ENCODE data around the gene OR10G3. TPM values are rescaled to one million over a fixed set of nuclear protein-coding genes. Genes with fewer than 3 reads are reported as not detected.
A peak's percentile ranks its signal among the peaks of the same experiment; 100 is the strongest.

The OR10G3 gene
- total and polyA plus RNA-seq, 2 experiments from 2014 or later = not detected

DNA sequence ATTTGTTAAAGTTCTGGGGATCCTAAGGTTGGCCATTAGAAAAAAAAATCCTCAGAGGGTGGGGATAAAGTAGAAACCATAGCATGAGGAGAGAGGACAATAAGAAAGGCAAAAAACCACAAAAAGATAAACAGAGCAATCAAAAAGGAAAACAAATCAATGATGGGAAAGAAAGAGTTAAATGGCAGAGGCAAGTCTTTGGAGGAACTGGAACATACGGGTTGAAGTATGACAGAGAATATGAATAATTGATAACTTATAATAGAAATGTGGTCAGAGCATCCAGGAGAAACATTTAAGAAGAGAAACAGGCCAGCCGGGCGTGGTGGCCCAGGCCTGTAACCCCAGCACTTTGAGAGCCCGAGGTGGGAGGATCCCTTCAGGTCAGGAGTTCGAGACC lies 35.9 kb downstream of the OR10G3 start (continued):
- TF ChIP-seq, protein P1, sequence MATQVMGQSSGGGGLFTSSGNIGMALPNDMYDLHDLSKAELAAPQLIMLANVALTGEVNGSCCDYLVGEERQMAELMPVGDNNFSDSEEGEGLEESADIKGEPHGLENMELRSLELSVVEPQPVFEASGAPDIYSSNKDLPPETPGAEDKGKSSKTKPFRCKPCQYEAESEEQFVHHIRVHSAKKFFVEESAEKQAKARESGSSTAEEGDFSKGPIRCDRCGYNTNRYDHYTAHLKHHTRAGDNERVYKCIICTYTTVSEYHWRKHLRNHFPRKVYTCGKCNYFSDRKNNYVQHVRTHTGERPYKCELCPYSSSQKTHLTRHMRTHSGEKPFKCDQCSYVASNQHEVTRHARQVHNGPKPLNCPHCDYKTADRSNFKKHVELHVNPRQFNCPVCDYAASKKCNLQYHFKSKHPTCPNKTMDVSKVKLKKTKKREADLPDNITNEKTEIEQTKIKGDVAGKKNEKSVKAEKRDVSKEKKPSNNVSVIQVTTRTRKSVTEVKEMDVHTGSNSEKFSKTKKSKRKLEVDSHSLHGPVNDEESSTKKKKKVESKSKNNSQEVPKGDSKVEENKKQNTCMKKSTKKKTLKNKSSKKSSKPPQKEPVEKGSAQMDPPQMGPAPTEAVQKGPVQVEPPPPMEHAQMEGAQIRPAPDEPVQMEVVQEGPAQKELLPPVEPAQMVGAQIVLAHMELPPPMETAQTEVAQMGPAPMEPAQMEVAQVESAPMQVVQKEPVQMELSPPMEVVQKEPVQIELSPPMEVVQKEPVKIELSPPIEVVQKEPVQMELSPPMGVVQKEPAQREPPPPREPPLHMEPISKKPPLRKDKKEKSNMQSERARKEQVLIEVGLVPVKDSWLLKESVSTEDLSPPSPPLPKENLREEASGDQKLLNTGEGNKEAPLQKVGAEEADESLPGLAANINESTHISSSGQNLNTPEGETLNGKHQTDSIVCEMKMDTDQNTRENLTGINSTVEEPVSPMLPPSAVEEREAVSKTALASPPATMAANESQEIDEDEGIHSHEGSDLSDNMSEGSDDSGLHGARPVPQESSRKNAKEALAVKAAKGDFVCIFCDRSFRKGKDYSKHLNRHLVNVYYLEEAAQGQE (IDR thresholded peaks at IDR 0.05; ENCODE audit: unreplicated experiment) = no peak
- TF ChIP-seq ZNF331 (CRISPR knock-in tag; IDR thresholded peaks at IDR 0.05; ENCODE audit: low read depth) (no peak), POLR2AphosphoS5 (IDR thresholded peaks at IDR 0.05; ENCODE audit: low read depth) (no peak)

- peak; percentile 82 for ATAC-seq
- peak overlapping the region; percentile 46 for H3K27ac ChIP-seq (ENCODE audit: low read depth)
- DNase-seq (ENCODE audit: low spot score) = peak; percentile 84
- H4K20me1 ChIP-seq (replicated peaks; ENCODE audit: insufficient read depth) = no peaks in the 10 kb centered on the region
- peaks cover 5% of the 10 kb centered on the region for H3K79me2 ChIP-seq (replicated peaks; ENCODE audit: insufficient read depth)
- Mint-ChIP-seq H3K27ac (peak overlapping the region; percentile 85), H3K4me1 (peaks cover 35% of the 10 kb centered on the region), H3K36me3 (ENCODE audit: low read depth) (peaks cover 14% of the 10 kb centered on the region; the same call in 2 of the 3 replicates), H3K9me3 (peaks cover 21% of the 10 kb centered on the region), H3K27me3 (ENCODE audit: insufficient read depth, low read depth, poor library complexity) (peaks cover 25% of the 10 kb centered on the region), H3K4me3 (peak overlapping the region; percentile 49)
- H3K4me3 ChIP-seq = peak overlapping the region; percentile 6; the same call in 1 of the 2 replicates
- H3F3A ChIP-seq (replicated peaks; ENCODE audit: low read depth) = no peaks in the 10 kb centered on the region
- H3K4me1 ChIP-seq (ENCODE audit: insufficient read depth) = peaks cover 30% of the 10 kb centered on the region
- no peaks in the 10 kb centered on the region for H3K9me2 ChIP-seq (ENCODE audit: insufficient read depth)
- no peaks in the 10 kb centered on the region for H3K36me3 ChIP-seq (ENCODE audit: insufficient read depth)
- H3K4me2 ChIP-seq = peak overlapping the region; percentile 14
- no peak overlapping the region for H2AFZ ChIP-seq
- H3K27me3 ChIP-seq (ENCODE audit: insufficient read depth) = no peaks in the 10 kb centered on the region
- TF ChIP-seq STAT1 (IDR thresholded peaks at IDR 0.05; ENCODE audit: unreplicated experiment) (no peak), EZH2phosphoT487 (IDR thresholded peaks at IDR 0.05; ENCODE audit: unreplicated experiment) (no peak), POLR2AphosphoS5 (IDR thresholded peaks at IDR 0.05; ENCODE audit: low read depth) (no peak), NANOG (IDR thresholded peaks at IDR 0.05; ENCODE audit: borderline replicate concordance) (no peak), ZNF462 (CRISPR knock-in tag; IDR thresholded peaks at IDR 0.05) (no peak), ZNF331 (CRISPR knock-in tag; IDR thresholded peaks at IDR 0.05; ENCODE audit: low read depth) (no peak), CREB1 (CRISPR knock-in tag; IDR thresholded peaks at IDR 0.05; ENCODE audit: low read depth) (no peak), ZNF114 (CRISPR knock-in tag; IDR thresholded peaks at IDR 0.05) (no peak)
- TF ChIP-seq, protein P1 (IDR thresholded peaks at IDR 0.05; ENCODE audit: unreplicated experiment) = no peak
- TF ChIP-seq, protein P2, sequence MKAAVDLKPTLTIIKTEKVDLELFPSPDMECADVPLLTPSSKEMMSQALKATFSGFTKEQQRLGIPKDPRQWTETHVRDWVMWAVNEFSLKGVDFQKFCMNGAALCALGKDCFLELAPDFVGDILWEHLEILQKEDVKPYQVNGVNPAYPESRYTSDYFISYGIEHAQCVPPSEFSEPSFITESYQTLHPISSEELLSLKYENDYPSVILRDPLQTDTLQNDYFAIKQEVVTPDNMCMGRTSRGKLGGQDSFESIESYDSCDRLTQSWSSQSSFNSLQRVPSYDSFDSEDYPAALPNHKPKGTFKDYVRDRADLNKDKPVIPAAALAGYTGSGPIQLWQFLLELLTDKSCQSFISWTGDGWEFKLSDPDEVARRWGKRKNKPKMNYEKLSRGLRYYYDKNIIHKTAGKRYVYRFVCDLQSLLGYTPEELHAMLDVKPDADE (IDR thresholded peaks at IDR 0.05) = no peak
Measured at GRCh38 chr14:21543521-21543960, 36.3 kb downstream of the OR10G3 start.

Measured in GM23338 (cell line).